DND-41 (cell line): ENCODE measurements around the gene PHB1.

Experiments used
- ATAC-seq: fragments of 200-7000 bp; cut with Tn5 transposase; 3 replicates; pipeline ENCODE4 v1.9.1; 2021; ENCODE audit warnings: low read depth; ENCODE audit not compliant: insufficient read depth
- DNase-seq: peaks from one replicate; pipeline ENCODE4 v3.0.0-alpha.2; 2020
- H2AFZ ChIP-seq: 2 replicates; pipeline ENCODE4 v1.6.0; 2012; ENCODE audit warnings: low read depth, low read length
- H3K27ac ChIP-seq: 2 replicates; pipeline ENCODE4 v1.5.1; 2012; ENCODE audit warnings: low read length, inconsistent platforms
- H3K27me3 ChIP-seq: fragments of 200-600 bp; sonication (generic); 2 replicates; pipeline ENCODE4 v1.6.0; 2012; ENCODE audit warnings: low read length, mild to moderate bottlenecking, inconsistent platforms; ENCODE audit not compliant: insufficient read depth, poor library complexity
- H3K36me3 ChIP-seq: 2 replicates; pipeline ENCODE4 v1.5.1; 2012; ENCODE audit warnings: low read length, inconsistent platforms; ENCODE audit not compliant: insufficient read depth
- H3K4me1 ChIP-seq: 2 replicates; pipeline ENCODE4 v1.5.1; 2012; ENCODE audit warnings: mild to moderate bottlenecking, low read length; ENCODE audit not compliant: insufficient read depth
- H3K4me2 ChIP-seq: 2 replicates; pipeline ENCODE4 v1.6.0; 2012; ENCODE audit warnings: mild to moderate bottlenecking, moderate library complexity, low read length, inconsistent platforms; ENCODE audit not compliant: insufficient read depth
- H3K4me3 ChIP-seq, 2 experiments: fragments of 200-600 bp in 1 of 2; shearing (Covaris generic) in 1 of 2; 2 replicates each; pipeline ENCODE4 v1.5.1; 2012 to 2016; ENCODE audit warnings: inconsistent platforms in 2 of 2, low read length in 2 of 2, mild to moderate bottlenecking in 2 of 2, low read depth in 1 of 2, moderate library complexity in 1 of 2
- H3K79me2 ChIP-seq: 2 replicates; pipeline ENCODE4 v1.6.0; 2012; ENCODE audit warnings: low read length, inconsistent platforms; ENCODE audit not compliant: insufficient read depth
- H3K9ac ChIP-seq: 2 replicates; pipeline ENCODE4 v1.6.0; 2012; ENCODE audit warnings: low read depth, mild to moderate bottlenecking, inconsistent platforms, low read length, moderate library complexity
- H3K9me3 ChIP-seq: 2 replicates; pipeline ENCODE4 v1.5.1; 2012; ENCODE audit warnings: low read length, moderate library complexity, mild to moderate bottlenecking, inconsistent platforms; ENCODE audit not compliant: insufficient read depth, severe bottlenecking
- H4K20me1 ChIP-seq: 2 replicates; pipeline ENCODE4 v1.6.0; 2012; ENCODE audit warnings: low read length; ENCODE audit not compliant: insufficient read depth
- EZH2 ChIP-seq: IDR thresholded peaks from 3 replicates; pipeline ENCODE4 v1.6.1; 2012; ENCODE audit warnings: borderline replicate concordance, low read depth, mild to moderate bottlenecking, moderate library complexity, low read length, inconsistent platforms; ENCODE audit not compliant: severe bottlenecking
- TF ChIP-seq, protein P1 (sequence below): IDR thresholded peaks from 2 replicates; pipeline ENCODE4 v1.5.1; 2012; ENCODE audit warnings: borderline replicate concordance, low read length, moderate library complexity, mild to moderate bottlenecking; ENCODE audit not compliant: poor library complexity, severe bottlenecking; ENCODE audit errors: extremely low read depth

PHB1 gene

GRCh38 chr17:49364119-49364518 is 50.6 kb downstream of the PHB1 start:
- Histone ChIP-seq H3K27ac (no peak overlapping the region), H3K27me3 (no peaks in the 10 kb centered on the region), H2AFZ (no peak overlapping the region), H3K36me3 (no peaks in the 10 kb centered on the region; the same call in 1 of the 2 replicates), H3K9ac (no peak overlapping the region), H4K20me1 (peaks cover 20% of the 10 kb centered on the region), H3K9me3 (no peaks in the 10 kb centered on the region), H3K4me2 (no peak overlapping the region), H3K79me2 (peaks cover 17% of the 10 kb centered on the region), H3K4me3 (no peak overlapping the region), H3K4me1 (peaks cover 28% of the 10 kb centered on the region)
- no peak for DNase-seq
- ATAC-seq: no peak
- TF ChIP-seq, protein P1, sequence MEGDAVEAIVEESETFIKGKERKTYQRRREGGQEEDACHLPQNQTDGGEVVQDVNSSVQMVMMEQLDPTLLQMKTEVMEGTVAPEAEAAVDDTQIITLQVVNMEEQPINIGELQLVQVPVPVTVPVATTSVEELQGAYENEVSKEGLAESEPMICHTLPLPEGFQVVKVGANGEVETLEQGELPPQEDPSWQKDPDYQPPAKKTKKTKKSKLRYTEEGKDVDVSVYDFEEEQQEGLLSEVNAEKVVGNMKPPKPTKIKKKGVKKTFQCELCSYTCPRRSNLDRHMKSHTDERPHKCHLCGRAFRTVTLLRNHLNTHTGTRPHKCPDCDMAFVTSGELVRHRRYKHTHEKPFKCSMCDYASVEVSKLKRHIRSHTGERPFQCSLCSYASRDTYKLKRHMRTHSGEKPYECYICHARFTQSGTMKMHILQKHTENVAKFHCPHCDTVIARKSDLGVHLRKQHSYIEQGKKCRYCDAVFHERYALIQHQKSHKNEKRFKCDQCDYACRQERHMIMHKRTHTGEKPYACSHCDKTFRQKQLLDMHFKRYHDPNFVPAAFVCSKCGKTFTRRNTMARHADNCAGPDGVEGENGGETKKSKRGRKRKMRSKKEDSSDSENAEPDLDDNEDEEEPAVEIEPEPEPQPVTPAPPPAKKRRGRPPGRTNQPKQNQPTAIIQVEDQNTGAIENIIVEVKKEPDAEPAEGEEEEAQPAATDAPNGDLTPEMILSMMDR: no peak
- no peak for TF ChIP-seq EZH2

DNA sequence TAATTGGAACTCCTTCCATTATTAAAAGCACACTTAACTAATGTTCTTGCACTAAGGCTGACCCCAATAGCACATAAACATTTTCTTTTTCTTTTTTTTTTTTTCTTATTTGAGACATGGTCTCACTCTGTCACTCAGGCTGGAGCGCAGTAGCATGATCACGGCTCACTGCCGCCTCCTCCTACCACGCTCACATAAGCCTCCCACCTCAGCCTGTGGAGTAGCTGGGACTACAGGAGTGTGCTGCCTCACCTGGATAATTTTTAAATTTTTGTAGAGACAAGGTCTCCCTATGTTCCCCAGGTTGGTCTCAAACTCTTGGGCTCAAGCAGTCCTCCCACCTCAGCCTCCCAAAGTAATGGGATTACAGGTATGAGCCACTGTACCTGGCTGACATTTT is 51.4 kb downstream of the PHB1 start:
- H3K27ac ChIP-seq: no peak overlapping the region
- ATAC-seq (no peak), DNase-seq (no peak)
- H2AFZ ChIP-seq: no peak overlapping the region
- TF ChIP-seq EZH2: no peak
- TF ChIP-seq, protein P1: no peak
- H3K9me3 ChIP-seq: no peaks in the 10 kb centered on the region
- peaks cover 23% of the 10 kb centered on the region for H3K79me2 ChIP-seq
- H3K9ac ChIP-seq: no peak overlapping the region
- H3K4me3 ChIP-seq: no peak overlapping the region
- H3K4me1 ChIP-seq: peaks cover 31% of the 10 kb centered on the region
- no peak overlapping the region for H3K4me2 ChIP-seq
- no peaks in the 10 kb centered on the region for H3K27me3 ChIP-seq
- peaks cover 28% of the 10 kb centered on the region for H4K20me1 ChIP-seq
- H3K36me3 ChIP-seq: no peaks in the 10 kb centered on the region; the same call in 1 of the 2 replicates

DNA sequence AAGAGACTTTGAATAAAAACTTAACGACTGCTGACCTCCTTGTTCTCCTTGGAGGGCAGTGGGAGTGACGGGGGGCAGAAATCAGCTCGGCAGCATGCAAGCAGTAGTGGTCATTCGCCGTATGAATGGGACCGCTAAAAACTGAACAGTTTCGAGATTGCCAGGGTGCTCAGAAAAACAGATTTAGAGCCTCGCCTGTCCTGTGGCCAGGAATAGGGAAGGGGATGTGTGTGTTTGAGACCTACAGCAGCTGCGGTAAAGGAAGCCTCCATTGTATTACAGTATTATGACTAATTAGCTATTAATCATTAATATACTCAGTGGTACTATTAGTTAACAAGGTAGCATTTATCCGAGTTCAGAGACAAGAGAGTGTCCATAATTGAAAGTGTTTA is 52.0 kb downstream of the PHB1 start:
- H4K20me1 ChIP-seq: peaks cover 33% of the 10 kb centered on the region
- DNase-seq (no peak), ATAC-seq (no peak)
- H3K9me3 ChIP-seq: no peaks in the 10 kb centered on the region
- H3K4me2 ChIP-seq: peak overlapping the region; percentile 94
- H3K79me2 ChIP-seq: peaks cover 28% of the 10 kb centered on the region
- peak overlapping the region; percentile 76 for H2AFZ ChIP-seq
- H3K4me3 ChIP-seq: peak overlapping the region in 1 of 2 experiments; percentile 74; a peak in 3 of 4 replicates
- no peak overlapping the region for H3K27ac ChIP-seq
- H3K27me3 ChIP-seq: no peaks in the 10 kb centered on the region
- H3K4me1 ChIP-seq: peaks cover 31% of the 10 kb centered on the region
- TF ChIP-seq, protein P1: no peak
- no peak for TF ChIP-seq EZH2
- peak overlapping the region; percentile 96 for H3K9ac ChIP-seq
- H3K36me3 ChIP-seq: no peaks in the 10 kb centered on the region; the same call in 1 of the 2 replicates
